GM12892 (cell line): Measurements from ENCODE around the gene STK39.

ENCODE experiments used
- DNase-seq: peaks from one replicate; pipeline ENCODE4 v3.0.0; 2011; ENCODE audit not compliant: insufficient read length
- FAIRE-seq: peaks from 2 replicates; lab custom pipeline; 2011; peaks lifted over from hg19 to GRCh38; lab: Jason Lieb, UNC
- POLR2A ChIP-seq: IDR thresholded peaks from 2 replicates; pipeline ENCODE4 v1.6.1; 2011; ENCODE audit warnings: low read depth, low read length, control low read depth
- POLR2AphosphoS5 ChIP-seq: IDR thresholded peaks from 2 replicates; pipeline ENCODE4 v1.6.1; 2011; ENCODE audit warnings: low read depth, low read length, control low read depth
- TAF1 ChIP-seq: IDR thresholded peaks from 2 replicates; pipeline ENCODE4 v1.6.1; 2011; ENCODE audit warnings: low read depth, mild to moderate bottlenecking, control low read depth, low read length, borderline replicate concordance

STK39 gene

GRCh38 chr2:167972746-167973145 is 274.6 kb downstream of the STK39 start:
- FAIRE-seq (no peak), DNase-seq (no peak)
- no peak for TF ChIP-seq TAF1
- no peak for TF ChIP-seq POLR2A
- no peak for TF ChIP-seq POLR2AphosphoS5

- FAIRE-seq = no peak
- no peak for DNase-seq
- TF ChIP-seq POLR2AphosphoS5 (no peak), POLR2A (no peak), TAF1 (no peak)
These were observed 275.4 kb downstream of the STK39 start for GRCh38 chr2:167972020-167972419.

GRCh38 chr2:167966937-167967913 is 280.2 kb downstream of the STK39 start:
- no peak for DNase-seq
- no peak for TF ChIP-seq TAF1
- no peak for TF ChIP-seq POLR2A
- FAIRE-seq = no peak

GRCh38 chr2:167965907-167966761 is 281.3 kb downstream of the STK39 start:
- no peak for DNase-seq
- no peak for FAIRE-seq
- TF ChIP-seq TAF1 (no peak), POLR2A (no peak), POLR2AphosphoS5 (no peak)

DNA sequence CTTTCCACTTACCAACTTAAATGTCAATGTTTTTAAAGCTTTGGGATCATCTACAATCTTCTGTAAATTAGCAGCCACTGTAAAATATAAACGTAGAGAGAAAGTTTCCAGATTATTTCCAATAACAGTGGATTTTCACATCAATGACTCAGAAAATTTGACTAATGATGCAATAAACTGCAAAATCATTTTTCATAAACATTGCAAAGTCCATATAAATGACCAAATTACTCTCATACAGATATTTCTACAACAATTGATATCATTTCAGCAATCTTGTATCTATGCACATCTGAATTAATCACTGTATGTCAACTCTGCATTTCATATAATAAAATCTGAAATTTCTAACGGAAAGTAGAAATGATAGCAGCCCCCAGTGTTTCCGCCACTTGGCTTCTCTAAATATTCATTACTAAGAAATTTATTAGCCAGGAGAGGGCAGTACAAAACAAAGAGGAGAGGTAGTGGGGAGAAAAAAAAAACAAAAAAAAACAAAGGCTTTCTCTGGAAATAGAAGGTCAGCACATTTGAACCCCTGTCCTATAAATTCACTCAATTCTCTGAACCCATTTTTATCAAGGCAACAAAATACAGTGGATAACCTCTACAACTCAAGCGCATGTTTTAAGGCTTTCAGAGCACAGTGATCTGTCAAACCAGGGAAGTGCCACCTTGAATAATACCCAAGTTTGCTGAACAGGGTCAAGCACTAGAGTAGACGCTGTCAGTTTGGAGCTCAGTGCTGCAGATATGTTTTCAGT is 282.6 kb downstream of the STK39 start:
- DNase-seq (no peak), FAIRE-seq (no peak)
- TF ChIP-seq POLR2A (no peak), POLR2AphosphoS5 (no peak), TAF1 (no peak)

- no peak for TF ChIP-seq POLR2AphosphoS5
- TF ChIP-seq TAF1 = no peak
- no peak for TF ChIP-seq POLR2A
- DNase-seq = no peak
- no peak for FAIRE-seq
These were observed 283.3 kb downstream of the STK39 start for GRCh38 chr2:167963899-167964649.

DNA sequence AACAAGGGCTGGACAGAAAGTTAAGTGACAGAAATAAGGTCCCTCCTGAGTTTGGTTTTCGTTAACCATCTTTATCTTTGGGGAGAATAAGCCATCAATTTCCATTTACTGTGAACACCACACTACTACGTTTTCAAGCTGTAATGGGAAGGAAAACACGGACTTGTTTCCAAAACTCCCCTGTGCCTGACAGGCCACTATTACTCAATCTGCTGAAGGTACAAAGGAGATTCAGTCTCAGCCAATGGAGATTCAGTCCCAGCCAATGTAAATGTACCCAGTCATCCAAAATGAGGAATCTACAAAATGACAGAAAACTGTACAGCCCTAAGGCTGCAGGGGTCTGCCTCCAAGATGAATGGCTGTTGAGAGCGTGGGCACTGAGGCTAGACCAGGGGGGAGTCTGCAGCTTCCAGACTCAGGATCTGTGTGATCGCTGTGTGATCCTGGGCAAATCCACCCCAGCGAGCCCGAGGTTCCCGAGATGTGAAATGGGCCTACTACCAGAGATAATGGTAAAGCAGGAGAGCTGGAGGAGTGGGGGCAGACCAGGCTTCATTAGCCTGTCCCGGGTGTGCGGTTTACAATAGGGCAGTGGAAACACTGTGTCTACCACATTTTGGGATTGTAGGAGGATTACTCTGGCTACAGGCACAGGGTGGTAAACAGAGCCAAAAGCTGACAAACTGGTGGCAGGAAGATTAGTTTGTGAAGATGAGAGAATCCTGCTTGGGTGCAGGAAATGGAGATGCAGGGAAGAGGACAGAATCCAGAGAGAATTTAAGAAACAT is 284.8 kb downstream of the STK39 start:
- TF ChIP-seq POLR2AphosphoS5 (no peak), TAF1 (no peak), POLR2A (no peak)
- no peak for FAIRE-seq
- no peak for DNase-seq

GRCh38 chr2:167961536-167962048 is 285.8 kb downstream of the STK39 start:
- TF ChIP-seq POLR2AphosphoS5 (no peak), POLR2A (no peak), TAF1 (no peak)
- DNase-seq (no peak), FAIRE-seq (no peak)

GRCh38 chr2:167960089-167960747 is 287.2 kb downstream of the STK39 start:
- FAIRE-seq (no peak), DNase-seq (no peak)

More at GRCh38 chr2:167960089-167960747, 287.2 kb downstream of the STK39 start:
- TF ChIP-seq TAF1 (no peak), POLR2AphosphoS5 (no peak), POLR2A (no peak)
